Fibroblast of the conjunctiva (primary cell): ENCODE results near the gene TAS2R40.

Experiments
- DNase-seq: peaks from one replicate; pipeline ENCODE4 v3.0.0-alpha.2; 2010; ENCODE audit warnings: low read depth

Gene TAS2R40

GRCh38 chr7:143225047-143225446 lies 3.2 kb downstream of the TAS2R40 start:
- DNase-seq, result no peak

- DNase-seq, result no peak
These were observed 6.0 kb downstream of the TAS2R40 start for GRCh38 chr7:143227806-143228205.

GRCh38 chr7:143229054-143229790 lies 7.4 kb downstream of the TAS2R40 start:
- DNase-seq, result no peak

- no peak for DNase-seq
These were observed 9.0 kb downstream of the TAS2R40 start for GRCh38 chr7:143230602-143231457.

GRCh38 chr7:143233816-143234532 lies 12.1 kb downstream of the TAS2R40 start:
- DNase-seq, result no peak

GRCh38 chr7:143234533-143234875 lies 12.7 kb downstream of the TAS2R40 start:
- no peak for DNase-seq

- no peak for DNase-seq
These were observed 13.7 kb downstream of the TAS2R40 start for GRCh38 chr7:143235561-143235960.

- no peak for DNase-seq
These were observed 14.7 kb downstream of the TAS2R40 start for GRCh38 chr7:143236408-143236990.

- DNase-seq, result no peak
These were observed 15.5 kb downstream of the TAS2R40 start for GRCh38 chr7:143237366-143237765.

GRCh38 chr7:143238289-143238980 lies 16.6 kb downstream of the TAS2R40 start:
- DNase-seq, result no peak

- no peak for DNase-seq
These were observed 18.0 kb downstream of the TAS2R40 start for GRCh38 chr7:143239813-143240212.

- peak; percentile 82 for DNase-seq
These were observed 18.7 kb downstream of the TAS2R40 start for GRCh38 chr7:143240291-143241168.

GRCh38 chr7:143242306-143242705 lies 20.5 kb downstream of the TAS2R40 start:
- DNase-seq, result no peak

GRCh38 chr7:143243111-143243510 lies 21.3 kb downstream of the TAS2R40 start:
- DNase-seq, result no peak

GRCh38 chr7:143243614-143244013 lies 21.8 kb downstream of the TAS2R40 start:
- no peak for DNase-seq

GRCh38 chr7:143244321-143244720 lies 22.5 kb downstream of the TAS2R40 start:
- no peak for DNase-seq

- DNase-seq, result no peak
These were observed 23.3 kb downstream of the TAS2R40 start for GRCh38 chr7:143245123-143245522.

GRCh38 chr7:143247372-143247771 lies 25.5 kb downstream of the TAS2R40 start:
- no peak for DNase-seq

- no peak for DNase-seq
These were observed 27.0 kb downstream of the TAS2R40 start for GRCh38 chr7:143248761-143249354.

GRCh38 chr7:143250199-143250598 lies 28.4 kb downstream of the TAS2R40 start:
- no peak for DNase-seq
